Frontal cortex (tissue), 4 donors: ENCODE data around the gene CCDC152. TPM values are rescaled to one million over a fixed set of nuclear protein-coding genes. Genes with fewer than 3 reads are reported as not detected.
A peak's percentile ranks its signal among the peaks of the same experiment; 100 is the strongest.
"Not testable (repeated sequence)": the region's sequence is repeated elsewhere in the genome, so short reads cannot be mapped to it uniquely, and the experiment has no call there.

Source experiments
- DNase-seq, 2 donors: peaks; one replicate each; pipeline ENCODE4 v3.0.0; 2012; ENCODE audit warnings: low spot score in 2 of 2
- FAIRE-seq: peaks from 2 replicates; lab custom pipeline; 2012; peaks lifted over from hg19 to GRCh38; lab: Jason Lieb, UNC
- total RNA-seq: library from RNA; depleted of rRNA; stranded (reverse); fragments of >200 nt; gene quantifications from one replicate; pipeline ENCODE4 v1.2.3, GENCODE V29; 2014
- donor health status: control.
- donor health status: control.
- donor health status: control.

CCDC152 gene
- 9.0 TPM for total RNA-seq

- DNase-seq = no peak
These were observed at the start of gene CCDC152 for GRCh38 chr5:42756606-42757601. CCDC152 (plus strand) TSS chr5:42756818; CDS start chr5:42759122, 2,304 bp downstream.

GRCh38 chr5:42715785-42716184 is 40.8 kb upstream of the CCDC152 start:
- FAIRE-seq (no peak), DNase-seq (no peak)

More at GRCh38 chr5:42756606-42757601, at the start of gene CCDC152:
- no peak for FAIRE-seq

- FAIRE-seq (no peak), DNase-seq (no peak)
These were observed 38.0 kb upstream of the CCDC152 start for GRCh38 chr5:42718591-42718990.

- DNase-seq = no peak
- FAIRE-seq = no peak
These were observed 37.6 kb upstream of the CCDC152 start for GRCh38 chr5:42719034-42719433.

- no peak for FAIRE-seq
- DNase-seq = no peak
These were observed 36.4 kb upstream of the CCDC152 start for GRCh38 chr5:42720251-42720650.

GRCh38 chr5:42721484-42721883 is 35.1 kb upstream of the CCDC152 start:
- no peak for FAIRE-seq
- no peak for DNase-seq

- FAIRE-seq, DNase-seq: not testable (repeated sequence)
These were observed 22.0 kb upstream of the CCDC152 start for GRCh38 chr5:42734531-42735058.

- FAIRE-seq (no peak), DNase-seq (no peak)
These were observed 15.7 kb upstream of the CCDC152 start for GRCh38 chr5:42740920-42741319.

- FAIRE-seq (no peak), DNase-seq (no peak)
These were observed 11.2 kb upstream of the CCDC152 start for GRCh38 chr5:42745426-42745825.

GRCh38 chr5:42745856-42746255 is 10.8 kb upstream of the CCDC152 start:
- FAIRE-seq (no peak), DNase-seq (no peak)

- FAIRE-seq = no peak
- no peak for DNase-seq
These were observed 7.6 kb upstream of the CCDC152 start for GRCh38 chr5:42749020-42749419.

- DNase-seq (no peak), FAIRE-seq (no peak)
These were observed 6.1 kb upstream of the CCDC152 start for GRCh38 chr5:42750507-42750906.

GRCh38 chr5:42751044-42751443 is 5.6 kb upstream of the CCDC152 start:
- no peak for DNase-seq
- no peak for FAIRE-seq

- FAIRE-seq (no peak), DNase-seq (no peak)
These were observed 3.5 kb upstream of the CCDC152 start for GRCh38 chr5:42753099-42753498.

GRCh38 chr5:42759456-42759855 is 2.8 kb downstream of the CCDC152 start:
- FAIRE-seq (no peak), DNase-seq (no peak)

- no peak for DNase-seq
- FAIRE-seq = no peak
These were observed 3.8 kb downstream of the CCDC152 start for GRCh38 chr5:42760426-42760825.

- no peak for DNase-seq
- no peak for FAIRE-seq
These were observed 5.2 kb downstream of the CCDC152 start for GRCh38 chr5:42761791-42762190.

- DNase-seq (peak; percentile 2 to 15), FAIRE-seq (peak; percentile 95)
These were observed 11.0 kb downstream of the CCDC152 start for GRCh38 chr5:42767491-42768105.

GRCh38 chr5:42768106-42768504 is 11.5 kb downstream of the CCDC152 start:
- DNase-seq = no peak
- FAIRE-seq = no peak

- no peak for FAIRE-seq
- no peak for DNase-seq
These were observed 13.4 kb downstream of the CCDC152 start for GRCh38 chr5:42770003-42770402.
